NCI-H82 treated with DMSO at 0.1 percent for 48 hours (cell line): ENCODE measurements around the gene FCRL5.
A peak's percentile ranks its signal among the peaks of the same experiment; 100 is the strongest.
"Not testable (repeated sequence)": the region's sequence is repeated elsewhere in the genome, so short reads cannot be mapped to it uniquely, and the experiment has no call there.

Experiments
- DNase-seq: peaks from one replicate; lab custom pipeline; 2025; ENCODE audit not compliant: unreplicated experiment; lab: John Stamatoyannopoulos, UW

The FCRL5 gene

GRCh38 chr1:157551694-157552693, at the start of gene FCRL5:
FCRL5 (minus strand) TSS chr1:157552515; CDS start chr1:157552362, 153 bp downstream.
- DNase-seq, result no peak

GRCh38 chr1:157600236-157600635, 47.9 kb upstream of the FCRL5 start:
- no peak for DNase-seq

GRCh38 chr1:157597959-157598667, 45.8 kb upstream of the FCRL5 start, which contains the start of gene FCRL4:
FCRL4 (minus strand) TSS chr1:157598085; CDS start chr1:157597944, 141 bp downstream.
- DNase-seq, result no peak

GRCh38 chr1:157596384-157596783, 44.1 kb upstream of the FCRL5 start:
- no peak for DNase-seq

GRCh38 chr1:157595356-157595755, 43.0 kb upstream of the FCRL5 start:
- DNase-seq, result no peak

- no peak for DNase-seq
Observed at GRCh38 chr1:157585984-157586383, 33.7 kb upstream of the FCRL5 start.

- DNase-seq, result no peak
Observed at GRCh38 chr1:157584503-157584902, 32.2 kb upstream of the FCRL5 start.

GRCh38 chr1:157580828-157581210, 28.5 kb upstream of the FCRL5 start:
- peak; percentile 61 for DNase-seq

GRCh38 chr1:157580179-157580827, 28.0 kb upstream of the FCRL5 start:
- peak; percentile 67 for DNase-seq

- DNase-seq, result no peak
Observed at GRCh38 chr1:157577420-157577819, 25.1 kb upstream of the FCRL5 start.

- no peak for DNase-seq
Observed at GRCh38 chr1:157575744-157576143, 23.4 kb upstream of the FCRL5 start.

- peak; percentile 73 for DNase-seq
Observed at GRCh38 chr1:157574836-157575235, 22.5 kb upstream of the FCRL5 start.

GRCh38 chr1:157566484-157567300, 14.4 kb upstream of the FCRL5 start:
- no peak for DNase-seq

- DNase-seq, result no peak
Observed at GRCh38 chr1:157562515-157562914, 10.2 kb upstream of the FCRL5 start.

- DNase-seq, result no peak
Observed at GRCh38 chr1:157558119-157558518, 5.8 kb upstream of the FCRL5 start.

GRCh38 chr1:157548081-157548480, 4.2 kb downstream of the FCRL5 start:
- DNase-seq, result not testable (repeated sequence)

- no peak for DNase-seq
Observed at GRCh38 chr1:157542676-157543075, 9.6 kb downstream of the FCRL5 start.

GRCh38 chr1:157540852-157541251, 11.5 kb downstream of the FCRL5 start:
- DNase-seq, result no peak

GRCh38 chr1:157540160-157540748, 12.1 kb downstream of the FCRL5 start:
- no peak for DNase-seq

- DNase-seq, result no peak
Observed at GRCh38 chr1:157539568-157539967, 12.7 kb downstream of the FCRL5 start.
